Choroid plexus epithelial cell (primary cell): Measurements from ENCODE around the gene NTM.

Experiments used
- DNase-seq: peaks from one replicate; pipeline ENCODE4 v3.0.0-alpha.2; 2010; ENCODE audit warnings: low read depth
- H3K4me3 ChIP-seq: 2 replicates; pipeline ENCODE4 v1.5.1; 2011; ENCODE audit warnings: low read depth, mild to moderate bottlenecking, control low read depth, low read length, moderate library complexity
- TF ChIP-seq, protein P1 (sequence below): conservative IDR thresholded peaks from 2 replicates; pipeline ENCODE4 v1.5.1; 2011; ENCODE audit warnings: low read depth, mild to moderate bottlenecking, control low read depth, inconsistent platforms, low read length, moderate library complexity

The NTM gene

DNA sequence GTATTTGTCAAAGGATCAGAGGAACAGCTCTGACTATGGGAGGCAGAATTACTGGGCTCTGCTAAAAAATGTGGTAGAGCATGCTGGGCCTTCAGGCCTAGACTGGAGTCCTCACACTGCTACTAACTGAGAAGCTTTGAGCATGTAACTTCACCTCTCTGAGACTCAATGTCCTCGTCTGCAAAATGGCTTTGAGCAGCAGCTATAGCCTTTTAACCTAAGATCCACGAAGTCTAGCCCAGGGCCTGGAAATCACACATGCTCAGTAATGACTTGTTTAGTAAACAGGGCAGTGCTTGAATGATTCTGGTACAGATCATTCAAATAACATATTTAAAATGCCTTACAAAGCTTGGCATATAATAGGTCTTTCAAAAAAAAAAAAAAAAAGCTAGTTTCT is 221.7 kb downstream of the NTM start:
- DNase-seq = no peak
- no peak overlapping the region for H3K4me3 ChIP-seq
- TF ChIP-seq, protein P1, sequence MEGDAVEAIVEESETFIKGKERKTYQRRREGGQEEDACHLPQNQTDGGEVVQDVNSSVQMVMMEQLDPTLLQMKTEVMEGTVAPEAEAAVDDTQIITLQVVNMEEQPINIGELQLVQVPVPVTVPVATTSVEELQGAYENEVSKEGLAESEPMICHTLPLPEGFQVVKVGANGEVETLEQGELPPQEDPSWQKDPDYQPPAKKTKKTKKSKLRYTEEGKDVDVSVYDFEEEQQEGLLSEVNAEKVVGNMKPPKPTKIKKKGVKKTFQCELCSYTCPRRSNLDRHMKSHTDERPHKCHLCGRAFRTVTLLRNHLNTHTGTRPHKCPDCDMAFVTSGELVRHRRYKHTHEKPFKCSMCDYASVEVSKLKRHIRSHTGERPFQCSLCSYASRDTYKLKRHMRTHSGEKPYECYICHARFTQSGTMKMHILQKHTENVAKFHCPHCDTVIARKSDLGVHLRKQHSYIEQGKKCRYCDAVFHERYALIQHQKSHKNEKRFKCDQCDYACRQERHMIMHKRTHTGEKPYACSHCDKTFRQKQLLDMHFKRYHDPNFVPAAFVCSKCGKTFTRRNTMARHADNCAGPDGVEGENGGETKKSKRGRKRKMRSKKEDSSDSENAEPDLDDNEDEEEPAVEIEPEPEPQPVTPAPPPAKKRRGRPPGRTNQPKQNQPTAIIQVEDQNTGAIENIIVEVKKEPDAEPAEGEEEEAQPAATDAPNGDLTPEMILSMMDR = no peak

DNA sequence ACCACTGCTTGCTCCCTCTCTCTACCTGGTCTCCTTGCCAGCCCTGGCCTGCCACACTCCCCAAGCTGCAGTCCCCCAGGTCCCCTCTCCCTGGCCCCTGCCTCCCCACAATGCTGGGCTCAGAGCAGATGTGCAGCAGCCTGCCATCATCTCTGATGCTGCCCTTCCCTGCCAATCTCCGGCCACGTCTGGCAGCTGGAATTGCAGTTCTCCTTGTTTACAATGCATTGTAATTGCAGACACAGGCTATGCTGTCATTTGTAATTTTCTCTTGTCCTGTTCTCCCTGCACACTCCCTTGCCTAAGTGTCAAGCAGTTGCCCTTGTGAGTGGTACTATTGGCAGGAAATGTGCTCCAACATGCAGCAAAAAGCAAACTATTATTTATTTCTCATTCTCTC is 222.3 kb downstream of the NTM start:
- no peak for DNase-seq
- TF ChIP-seq, protein P1 = no peak
- no peak overlapping the region for H3K4me3 ChIP-seq

DNA sequence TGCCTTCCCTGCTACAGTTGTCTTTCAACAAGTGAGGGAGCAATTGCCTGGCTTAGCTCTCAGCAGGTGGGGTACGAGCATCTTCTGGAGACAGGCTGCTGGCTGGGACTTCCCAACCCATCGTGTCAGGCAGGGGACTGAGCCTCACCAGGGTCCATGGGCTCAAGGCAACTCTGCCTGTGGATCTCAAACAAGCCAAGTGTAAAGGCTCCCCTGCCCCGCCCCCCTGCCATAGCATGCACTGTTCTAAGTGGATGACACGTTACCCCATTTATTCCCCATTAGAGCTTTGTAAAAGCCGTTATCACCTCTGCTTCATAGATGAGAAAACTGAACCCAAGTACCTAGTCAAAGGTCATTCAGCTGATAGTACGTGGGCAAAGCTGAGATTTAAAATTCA is 222.9 kb downstream of the NTM start:
- no peak overlapping the region for H3K4me3 ChIP-seq
- no peak for DNase-seq
- TF ChIP-seq, protein P1 = no peak

DNA sequence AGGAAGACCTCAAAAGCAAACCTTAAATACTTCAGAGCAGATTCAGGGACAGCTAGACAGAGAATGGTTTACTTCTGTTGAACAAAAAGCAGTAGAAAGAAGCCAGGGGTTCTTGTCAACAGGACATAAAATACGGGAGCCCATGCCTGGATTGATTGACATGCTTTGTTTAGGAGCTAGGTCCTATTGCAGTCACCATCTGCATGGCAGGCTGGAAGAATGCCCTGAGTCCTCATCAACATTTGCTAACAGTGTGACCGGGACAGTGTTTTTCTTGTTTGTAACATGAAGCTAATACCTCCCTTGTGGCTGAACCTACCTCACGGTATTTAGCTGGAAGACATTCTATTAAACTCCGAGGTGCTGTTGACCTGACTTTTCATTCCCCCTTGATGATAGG is 225.4 kb downstream of the NTM start:
- TF ChIP-seq, protein P1 = no peak
- no peak overlapping the region for H3K4me3 ChIP-seq
- no peak for DNase-seq

DNA sequence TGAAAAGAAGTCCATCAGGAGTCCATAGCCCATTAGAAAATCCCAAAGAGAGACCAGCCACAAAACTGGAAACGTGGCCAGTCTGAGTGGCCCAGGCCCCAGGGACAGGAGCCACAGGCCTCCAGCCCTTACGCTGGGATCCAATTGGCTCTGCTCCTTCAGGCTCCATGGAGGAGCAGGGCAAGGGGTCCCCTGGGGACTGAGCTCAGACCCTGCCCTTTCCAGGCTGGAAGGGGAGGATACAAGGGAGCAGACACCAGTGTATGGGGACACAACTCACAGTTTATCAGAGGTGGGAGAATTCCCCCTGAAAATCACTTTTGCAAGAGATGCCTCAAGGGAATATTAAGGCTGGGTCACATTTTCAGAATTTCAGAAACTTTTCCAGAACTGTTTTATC is 227.5 kb downstream of the NTM start:
- no peak for DNase-seq
- no peak overlapping the region for H3K4me3 ChIP-seq
- TF ChIP-seq, protein P1 = no peak

DNA sequence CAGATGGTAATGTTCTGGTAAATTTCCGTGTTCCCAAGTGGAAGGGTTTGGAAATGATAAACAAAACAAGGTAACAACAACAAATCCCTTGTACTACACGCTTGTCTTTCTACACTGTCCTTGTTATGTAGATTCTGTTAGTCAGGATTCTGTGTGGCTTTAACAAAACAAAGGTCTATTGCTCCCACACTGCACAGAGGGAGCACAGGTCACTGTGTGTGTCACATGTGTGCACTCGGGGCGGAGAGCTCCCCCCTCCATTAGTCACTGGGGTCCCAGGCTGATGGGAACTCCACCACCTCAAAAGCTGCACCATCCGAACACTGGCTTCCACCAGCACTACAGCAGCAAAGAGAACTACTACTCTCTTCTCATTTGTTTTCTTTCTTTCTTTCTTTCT is 227.9 kb downstream of the NTM start:
- TF ChIP-seq, protein P1 = no peak
- DNase-seq = no peak
- H3K4me3 ChIP-seq = no peak overlapping the region

DNA sequence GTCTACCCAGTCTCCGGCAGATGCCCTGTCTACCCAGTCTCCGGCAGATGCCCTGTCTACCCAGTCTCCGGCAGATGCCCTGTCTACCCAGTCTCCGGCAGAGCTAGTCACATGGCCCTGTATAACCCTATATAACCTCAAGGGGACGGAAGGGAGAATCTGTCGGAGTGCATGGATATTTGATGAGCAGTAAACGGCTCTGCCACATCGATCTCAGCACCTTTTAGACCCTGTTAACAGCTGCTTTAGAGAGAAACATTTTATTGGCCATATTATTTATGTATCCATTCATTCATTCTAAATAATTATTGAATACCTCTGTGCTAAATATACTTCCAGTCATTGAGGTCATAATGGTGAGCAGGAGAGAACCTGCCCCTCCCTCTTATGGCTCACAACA is 228.9 kb downstream of the NTM start:
- no peak for DNase-seq
- H3K4me3 ChIP-seq = no peak overlapping the region
- TF ChIP-seq, protein P1 = no peak
